HG03442 (cell line): ENCODE data around the gene CREB5.
A peak's percentile ranks its signal among the peaks of the same experiment; 100 is the strongest.

Experiments
- ATAC-seq: cut with Tn5 transposase; IDR thresholded peaks from one replicate; pipeline ENCODE4 v1.9.1; 2021; ENCODE audit warnings: mild to moderate bottlenecking, moderate library complexity; ENCODE audit not compliant: unreplicated experiment

Gene CREB5

DNA sequence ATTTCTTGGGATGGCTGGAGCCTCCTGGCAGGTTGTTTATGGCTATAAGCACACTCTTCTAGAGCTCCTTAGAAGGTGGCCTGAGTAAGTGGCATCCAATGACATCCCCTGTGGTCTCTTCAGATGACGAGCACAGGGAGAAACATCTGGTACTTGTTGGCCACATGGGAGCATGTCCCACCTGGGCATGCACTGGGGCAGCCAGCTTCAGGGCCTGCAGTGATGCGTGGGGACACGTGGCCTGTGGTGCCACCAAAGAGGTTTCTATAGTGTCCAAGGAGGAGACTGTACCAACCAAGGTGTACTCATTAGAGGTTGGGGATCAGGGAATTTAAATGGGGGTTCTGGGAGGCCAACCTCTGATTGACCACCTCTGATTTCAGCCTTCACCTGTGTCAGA lies 420.4 kb downstream of the CREB5 start:
- no peak for ATAC-seq

DNA sequence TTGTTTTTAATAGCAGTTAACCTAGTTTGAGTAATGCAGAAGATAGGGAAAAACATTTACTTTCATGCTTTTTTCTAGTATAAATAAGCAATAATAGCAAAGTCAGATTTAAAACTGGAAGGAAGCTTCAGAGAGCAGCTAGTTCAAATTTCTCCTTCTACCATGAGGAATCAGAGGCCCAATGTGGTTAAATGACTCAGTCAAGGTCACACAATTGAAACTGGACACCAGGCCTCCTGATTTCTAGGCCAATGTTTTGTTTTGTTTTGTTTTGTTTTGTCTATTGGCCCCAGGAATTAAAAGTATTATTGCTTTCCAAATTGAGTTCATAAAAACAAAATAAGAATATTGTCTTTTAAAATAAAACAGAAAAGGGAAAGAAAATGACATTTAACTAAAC lies 423.5 kb downstream of the CREB5 start:
- ATAC-seq: no peak

DNA sequence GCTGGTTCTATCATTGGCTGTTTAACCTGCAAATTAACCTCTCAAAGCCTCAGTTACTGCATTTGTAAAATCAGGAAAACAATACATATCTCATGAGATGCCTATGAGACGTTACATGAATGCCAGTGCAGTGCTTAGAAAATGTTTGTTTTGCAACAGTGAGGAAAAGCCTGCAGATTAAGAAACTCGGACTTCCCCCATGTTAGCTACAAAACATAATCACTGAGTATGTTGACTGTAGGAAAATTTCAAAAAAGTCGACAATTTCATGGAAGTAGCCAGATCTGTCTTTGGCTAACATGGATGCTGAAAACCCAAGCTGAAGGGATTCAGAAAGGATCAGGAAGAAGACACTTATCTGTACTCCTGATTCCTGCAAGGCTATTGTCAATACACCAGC lies 424.4 kb downstream of the CREB5 start:
- ATAC-seq: no peak

DNA sequence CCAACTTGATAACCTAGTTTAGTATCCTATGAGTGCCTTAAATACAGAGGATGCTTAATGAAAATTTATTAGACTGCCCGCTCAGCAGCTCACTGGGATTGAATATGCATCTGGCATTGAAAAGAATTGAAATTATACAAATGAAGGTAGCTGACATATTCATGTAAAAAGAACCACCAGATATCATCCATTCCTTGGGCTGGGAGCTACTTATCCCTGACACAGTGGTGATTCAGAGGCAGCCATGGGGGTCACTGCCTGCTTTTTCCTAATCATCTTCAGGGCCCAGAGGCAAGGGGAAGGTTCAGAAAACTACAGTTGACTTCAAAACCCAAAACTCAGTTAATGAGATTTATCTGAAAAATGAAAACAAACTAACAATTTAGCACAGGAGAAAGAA lies 424.9 kb downstream of the CREB5 start:
- no peak for ATAC-seq

DNA sequence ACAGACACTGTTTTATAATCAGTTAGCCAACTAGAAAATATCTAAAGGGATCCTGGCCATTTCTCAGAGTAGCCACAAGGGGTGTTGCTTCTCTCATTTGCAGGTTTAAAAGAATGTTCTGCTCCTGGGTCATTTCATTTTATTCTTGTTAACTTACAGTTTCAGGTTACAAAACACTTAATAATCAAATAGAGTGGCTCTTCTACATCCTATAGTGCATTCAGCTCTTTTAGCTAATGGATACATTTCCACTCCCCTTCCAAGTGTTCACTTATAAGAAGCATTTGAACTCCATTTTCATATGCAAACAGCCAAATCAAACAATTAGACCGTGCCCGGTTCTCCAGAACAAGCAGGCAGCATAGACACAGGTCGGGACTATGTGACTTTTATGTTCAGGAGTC lies 428.3 kb downstream of the CREB5 start:
- ATAC-seq: no peak

DNA sequence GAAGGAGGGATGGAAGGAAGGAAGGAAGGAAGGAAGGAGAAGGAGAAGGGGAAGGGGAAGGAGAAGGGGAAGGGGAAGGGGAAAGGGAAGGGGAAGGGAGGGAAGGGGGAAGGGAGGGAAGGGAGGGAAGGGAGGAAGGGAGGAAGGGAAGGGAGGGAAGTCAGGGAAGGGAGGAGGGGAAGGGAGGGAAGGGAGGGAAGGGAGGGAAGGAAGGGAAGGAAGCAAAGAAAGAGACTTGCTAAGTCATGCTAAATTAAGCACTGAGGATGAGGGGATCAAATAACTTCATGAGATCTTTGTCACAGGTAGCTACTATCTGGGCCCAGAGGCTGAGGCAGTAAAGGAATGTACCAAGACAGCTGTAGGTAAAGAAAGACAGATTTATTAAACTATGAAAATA lies 429.4 kb downstream of the CREB5 start:
- no peak for ATAC-seq

DNA sequence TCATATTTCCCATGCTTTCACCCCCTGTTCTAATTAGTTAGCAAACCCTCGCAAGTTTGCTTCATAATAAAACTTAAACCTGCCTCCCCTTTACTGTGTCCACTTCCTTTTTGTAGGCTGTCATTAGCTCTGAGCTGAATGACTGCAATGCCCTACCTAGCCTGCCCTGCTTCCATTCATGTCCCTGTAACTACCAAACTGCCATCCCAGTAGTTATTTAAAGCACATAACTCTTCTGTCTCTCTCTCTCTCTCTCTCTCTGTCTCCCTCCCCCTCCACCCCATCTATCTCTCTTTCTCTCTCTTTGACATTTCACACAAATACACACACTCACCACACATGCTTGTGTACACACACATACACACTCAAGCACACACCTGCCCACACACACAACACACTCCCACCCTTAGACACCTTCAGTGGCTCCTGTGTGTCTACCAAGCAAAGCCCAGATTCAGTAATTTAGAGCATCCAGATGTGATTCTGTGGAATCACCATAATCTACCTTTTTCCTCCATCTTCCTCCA lies 430.5 kb downstream of the CREB5 start:
- no peak for ATAC-seq

DNA sequence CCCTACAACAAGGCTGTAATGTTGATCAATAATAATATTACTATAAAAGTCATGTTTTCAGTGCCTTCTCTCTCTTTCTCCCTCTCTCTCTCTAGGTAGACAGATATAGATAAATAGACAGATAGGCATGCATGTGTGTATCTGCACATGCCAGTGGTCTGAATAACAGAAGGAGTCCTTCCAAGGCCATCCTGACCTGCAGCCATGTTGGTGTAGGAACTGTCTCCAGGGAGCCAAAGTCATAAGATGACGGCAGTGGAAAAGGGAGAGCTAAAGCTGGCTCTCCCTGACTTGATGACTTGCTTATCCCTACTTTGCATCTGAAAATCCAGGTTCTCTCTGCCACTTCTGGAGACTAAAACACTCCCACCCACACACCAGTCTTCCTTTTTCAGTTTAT lies 432.8 kb downstream of the CREB5 start:
- ATAC-seq: no peak

DNA sequence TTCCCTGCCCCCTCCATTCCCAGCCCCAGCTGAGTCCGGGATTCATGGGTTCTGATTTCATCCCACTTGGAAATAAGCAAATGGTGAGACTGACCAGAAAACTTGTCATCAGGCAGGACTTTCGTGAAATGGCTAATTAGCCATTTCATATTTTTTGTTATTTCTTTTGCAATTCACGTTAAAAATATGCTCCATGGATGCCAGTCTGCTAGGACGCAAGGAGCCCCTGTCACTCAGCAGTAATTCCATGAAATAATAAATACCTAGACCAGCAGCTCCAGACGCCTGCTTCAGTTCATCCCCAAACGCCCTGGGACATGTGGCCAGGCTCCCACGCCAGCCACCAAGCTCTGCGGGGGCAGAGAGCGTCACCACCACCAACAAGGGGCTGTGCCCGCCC lies 434.9 kb downstream of the CREB5 start:
- no peak for ATAC-seq

DNA sequence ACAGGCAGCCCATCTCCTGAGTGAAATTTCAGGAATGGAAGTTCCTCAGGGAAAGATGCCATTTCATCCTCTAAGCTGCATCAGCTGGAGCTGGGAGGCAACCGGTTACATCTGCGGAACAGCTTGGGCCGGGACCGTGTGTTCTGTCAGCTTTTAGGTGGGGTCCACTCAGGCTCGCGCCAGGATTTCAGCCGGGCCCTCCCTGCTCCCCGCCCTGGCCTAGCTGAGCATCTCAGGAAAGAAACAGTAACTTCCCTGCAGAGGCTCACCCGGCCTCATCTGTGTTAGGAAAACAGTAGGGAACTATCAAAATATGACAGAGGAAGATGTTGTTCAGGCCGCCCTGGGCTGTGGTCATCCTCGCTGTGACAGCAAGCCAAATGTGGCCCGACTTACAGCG lies 435.4 kb downstream of the CREB5 start:
- ATAC-seq: no peak

DNA sequence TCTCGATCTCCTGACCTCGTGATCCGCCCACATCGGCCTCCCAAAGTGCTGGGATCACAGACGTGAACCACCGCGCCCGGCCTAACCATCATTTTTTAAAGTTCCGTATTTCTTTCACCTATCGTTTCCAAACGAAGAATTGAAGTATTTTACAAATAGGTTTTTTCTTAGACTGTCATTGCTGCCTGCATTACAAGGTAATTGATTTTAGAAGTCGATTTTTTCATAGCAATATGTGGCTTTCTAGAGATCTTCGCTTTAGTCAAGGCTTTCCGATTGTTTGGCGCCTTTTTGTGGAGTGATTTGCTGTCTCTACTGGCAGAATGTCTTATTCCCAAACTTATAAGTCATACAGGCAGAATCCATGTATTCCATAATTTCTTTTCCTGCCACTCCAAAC lies 436.6 kb downstream of the CREB5 start:
- ATAC-seq: no peak

DNA sequence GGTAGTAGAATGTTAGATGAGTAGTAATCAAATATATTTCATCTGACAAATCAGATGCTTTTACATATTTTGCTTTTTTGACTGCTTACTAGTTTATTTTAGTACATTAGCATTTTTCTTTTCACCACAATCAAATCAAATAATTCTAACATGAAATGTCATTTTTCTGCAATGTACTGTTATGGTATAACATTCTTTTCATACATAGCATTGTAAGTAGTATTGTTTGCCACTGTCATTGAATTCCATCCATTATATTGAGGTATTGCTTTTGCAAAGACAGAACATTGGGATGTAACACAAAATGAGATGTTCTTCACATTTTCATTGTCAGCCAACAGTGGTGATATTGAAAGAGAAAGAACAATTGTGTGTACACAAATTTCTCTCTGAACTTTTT lies 438.4 kb downstream of the CREB5 start:
- ATAC-seq: no peak

DNA sequence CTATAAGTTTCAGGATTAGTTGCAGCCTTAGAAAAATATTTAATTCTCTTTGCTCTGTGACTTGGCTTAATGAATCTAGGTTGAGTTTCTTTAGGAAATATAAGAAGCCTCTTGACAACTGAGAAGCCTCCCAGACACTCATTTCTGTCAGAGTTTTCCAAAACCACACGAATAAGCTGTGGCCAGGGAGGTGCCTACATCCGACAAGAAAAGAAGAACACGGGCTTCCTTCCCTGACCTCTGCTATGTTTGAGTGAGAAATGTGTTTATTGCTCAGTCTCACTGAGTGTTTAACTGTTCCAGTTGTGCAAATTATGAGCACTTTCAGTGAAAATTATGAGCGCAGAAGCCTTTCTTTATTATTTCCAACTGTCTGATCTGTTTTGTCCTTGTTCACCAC lies 440.8 kb downstream of the CREB5 start:
- no peak for ATAC-seq

DNA sequence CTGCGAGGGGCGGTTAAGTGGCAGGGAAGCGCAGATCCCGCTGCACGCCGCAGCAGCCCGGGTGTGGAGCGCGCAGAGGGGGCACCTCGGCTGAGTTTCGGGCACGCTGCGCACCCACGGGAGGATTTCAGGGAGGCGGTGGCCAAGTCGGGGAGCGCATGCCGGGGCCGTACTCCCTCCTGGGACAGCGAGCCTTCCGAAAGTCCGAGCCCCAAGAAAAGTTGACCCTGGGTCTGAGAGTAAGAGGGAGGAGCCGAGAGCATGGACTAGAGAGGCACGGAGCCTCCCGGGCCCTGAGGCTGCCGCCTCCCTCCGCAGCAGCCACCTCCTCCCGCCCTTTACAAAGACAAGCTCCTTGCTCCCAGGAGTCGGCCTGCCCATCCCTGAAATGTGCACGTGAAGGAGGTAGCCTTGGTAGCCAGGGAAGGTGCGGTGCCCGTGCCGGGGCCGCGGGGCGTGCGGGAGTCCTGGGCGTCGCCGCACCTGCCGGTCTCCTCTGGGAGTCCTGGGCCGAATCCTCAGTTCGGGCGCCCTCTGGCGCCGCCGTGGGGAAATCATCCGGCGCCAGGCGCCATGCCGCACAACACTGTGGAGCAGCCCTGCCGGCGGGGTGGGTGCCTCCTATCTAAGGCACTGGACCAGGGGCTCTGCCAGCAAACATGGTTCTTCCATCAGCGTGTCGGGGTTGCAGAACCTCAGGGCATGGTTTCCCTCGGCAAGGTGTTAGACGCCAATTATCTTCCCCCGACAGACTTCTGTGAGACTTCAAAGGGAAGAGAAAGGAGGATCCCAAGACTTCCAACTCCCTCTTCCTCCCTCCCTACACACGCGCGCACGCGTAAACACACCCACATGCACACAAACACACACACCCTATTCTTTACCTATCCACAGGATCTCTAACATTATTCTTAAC lies 441.8 kb downstream of the CREB5 start:
- ATAC-seq: peak; percentile 94

DNA sequence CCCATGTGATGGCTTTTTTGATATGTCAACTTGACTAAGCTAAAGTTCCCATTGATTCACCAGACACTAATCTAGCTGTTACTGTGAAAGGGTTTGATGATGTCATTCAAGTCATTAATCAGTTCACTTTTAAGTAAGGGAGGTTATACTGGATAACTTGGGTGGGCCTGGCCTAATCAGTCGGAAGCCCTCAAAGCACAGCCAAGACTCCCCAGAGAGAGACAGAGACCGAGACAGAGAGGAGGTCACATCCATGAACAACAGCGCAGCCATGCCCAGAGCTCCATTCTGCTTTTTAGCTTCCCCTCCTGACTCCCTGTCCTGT lies 442.4 kb downstream of the CREB5 start:
- ATAC-seq: no peak

DNA sequence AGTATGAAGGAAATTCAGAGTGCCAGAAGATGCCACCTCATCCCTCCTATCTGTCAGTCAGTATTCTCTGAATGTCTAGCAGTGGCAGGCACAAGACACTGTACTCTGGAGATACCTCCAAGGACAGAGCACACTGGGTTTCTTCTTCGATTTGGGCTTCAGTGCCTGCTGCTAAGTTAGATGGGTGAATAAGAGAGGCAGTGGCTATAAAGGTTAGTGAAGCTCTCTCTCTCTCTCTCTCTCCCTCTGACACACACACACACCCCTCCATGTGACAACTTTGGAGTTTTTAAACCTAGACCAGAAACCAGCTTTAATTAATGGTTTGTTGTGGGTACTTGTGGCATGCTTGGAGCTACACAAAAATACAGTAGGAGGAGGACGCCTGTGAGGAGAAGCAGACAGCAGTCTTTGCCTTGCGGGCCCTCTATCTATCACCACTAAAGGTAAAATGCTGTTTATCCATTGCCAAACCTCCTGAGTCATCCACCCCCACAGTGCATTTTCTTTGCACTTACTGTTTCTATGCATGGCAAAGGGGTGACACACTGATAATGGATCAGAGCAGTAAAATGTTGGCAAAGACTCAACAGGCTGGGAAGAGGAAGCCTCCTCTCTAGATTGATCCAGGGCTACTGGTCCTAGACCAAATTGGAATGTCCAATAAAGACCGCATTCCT lies 443.4 kb downstream of the CREB5 start:
- ATAC-seq: no peak

DNA sequence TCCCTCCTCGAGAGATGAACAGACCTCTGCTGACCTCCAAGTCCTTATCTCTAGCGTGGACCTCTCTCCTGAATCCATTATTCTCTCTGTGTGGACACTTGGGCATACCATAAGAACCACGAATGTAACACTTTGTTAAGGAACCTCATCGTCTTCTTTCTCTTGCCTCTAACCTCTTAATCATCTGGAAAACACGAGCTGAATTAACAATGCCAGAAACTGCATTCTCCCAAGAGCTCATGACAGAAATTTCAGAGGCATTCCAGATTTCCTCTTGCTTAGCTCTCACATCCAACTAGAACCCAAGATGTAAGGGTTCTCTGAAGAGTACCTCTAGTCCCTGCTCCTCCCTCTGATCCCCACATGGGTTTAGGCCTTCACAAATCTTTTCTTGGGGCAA lies 444.3 kb downstream of the CREB5 start:
- no peak for ATAC-seq

DNA sequence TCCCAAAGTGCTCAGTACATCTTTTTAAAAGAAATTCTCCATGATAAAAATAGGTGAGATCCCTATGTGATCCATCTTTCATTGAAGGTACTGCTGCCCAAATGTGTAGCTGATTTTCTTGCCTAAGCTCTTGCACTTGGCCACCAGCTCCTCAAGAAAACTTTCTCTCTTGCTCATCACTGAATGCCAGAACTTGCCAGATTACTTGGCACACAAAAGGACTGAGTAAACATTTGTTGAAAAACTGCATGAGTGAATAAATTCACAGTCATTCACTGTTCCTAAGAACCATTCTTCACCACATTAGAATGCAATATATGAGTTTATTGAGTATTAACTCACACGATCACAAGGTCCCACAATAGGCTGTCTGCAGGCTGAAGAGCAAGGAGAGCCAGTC lies 445.9 kb downstream of the CREB5 start:
- no peak for ATAC-seq

DNA sequence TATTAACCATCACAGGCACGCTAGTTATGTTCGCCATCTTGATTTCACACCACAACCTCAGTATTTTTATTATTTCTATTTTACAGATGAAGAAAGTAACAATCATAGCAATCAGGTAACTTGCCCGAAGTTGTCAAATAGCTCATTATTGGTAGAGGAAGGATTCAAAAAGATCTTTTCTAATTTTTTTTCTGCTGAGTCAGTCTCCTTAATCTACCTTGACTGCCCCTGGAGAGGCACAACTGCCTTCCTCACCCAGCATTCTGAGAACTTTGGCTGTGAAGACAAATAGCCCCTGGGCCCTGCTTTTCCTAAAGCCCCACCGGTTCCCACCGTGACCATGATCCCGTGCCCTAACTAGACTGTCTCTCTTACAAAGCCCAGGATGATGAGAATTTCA lies 446.6 kb downstream of the CREB5 start:
- no peak for ATAC-seq

DNA sequence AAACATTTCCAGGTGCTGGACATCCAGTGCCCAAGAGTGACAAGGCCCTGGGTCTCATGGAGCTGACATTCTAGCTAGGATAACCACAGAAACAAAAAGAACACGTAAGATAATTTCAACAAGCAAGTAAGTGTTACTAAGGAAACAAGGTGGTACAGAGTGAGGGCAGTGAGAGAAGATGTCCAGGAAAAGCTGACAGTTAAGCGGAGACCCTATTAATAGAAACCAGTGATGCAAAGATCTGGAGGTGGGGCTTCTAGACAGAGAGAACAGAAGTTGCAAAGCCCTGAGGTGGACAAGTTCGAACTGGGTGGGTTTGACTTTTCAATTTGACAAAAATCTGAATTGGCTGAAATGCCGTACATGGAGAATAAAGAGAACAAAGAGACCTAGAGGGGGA lies 449.5 kb downstream of the CREB5 start:
- no peak for ATAC-seq

DNA sequence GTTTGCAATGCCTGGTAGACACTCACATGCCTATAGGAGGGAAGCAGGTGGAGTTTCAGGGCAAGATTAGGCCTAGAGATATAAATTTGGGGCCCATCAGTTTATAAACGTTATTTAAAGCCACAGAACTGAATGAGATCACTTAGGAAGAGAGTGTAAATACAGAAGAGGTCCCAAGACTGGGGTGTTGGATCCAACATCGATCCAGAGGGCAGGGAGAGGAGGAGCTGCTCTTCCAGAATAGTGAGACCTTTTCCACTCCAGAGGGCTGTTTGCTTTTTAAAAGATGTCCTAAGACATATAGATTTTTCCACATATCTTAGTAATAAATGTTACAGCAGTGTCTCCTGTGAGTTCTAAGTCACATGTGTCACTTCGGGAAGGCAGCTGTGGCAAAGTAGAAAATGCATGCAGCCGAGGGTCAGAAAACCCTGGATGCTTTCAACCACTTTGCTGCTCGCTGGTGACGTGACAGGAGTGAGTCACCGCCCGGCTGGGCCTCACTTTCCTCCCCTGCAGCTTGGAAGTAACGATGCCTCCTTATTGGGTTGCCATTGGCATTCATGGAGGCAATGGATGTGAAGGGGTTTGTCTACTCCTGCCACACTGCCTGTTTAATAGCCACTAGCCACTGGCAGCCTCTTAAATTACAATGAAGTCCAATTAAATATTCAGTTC lies 450.4 kb downstream of the CREB5 start:
- no peak for ATAC-seq

DNA sequence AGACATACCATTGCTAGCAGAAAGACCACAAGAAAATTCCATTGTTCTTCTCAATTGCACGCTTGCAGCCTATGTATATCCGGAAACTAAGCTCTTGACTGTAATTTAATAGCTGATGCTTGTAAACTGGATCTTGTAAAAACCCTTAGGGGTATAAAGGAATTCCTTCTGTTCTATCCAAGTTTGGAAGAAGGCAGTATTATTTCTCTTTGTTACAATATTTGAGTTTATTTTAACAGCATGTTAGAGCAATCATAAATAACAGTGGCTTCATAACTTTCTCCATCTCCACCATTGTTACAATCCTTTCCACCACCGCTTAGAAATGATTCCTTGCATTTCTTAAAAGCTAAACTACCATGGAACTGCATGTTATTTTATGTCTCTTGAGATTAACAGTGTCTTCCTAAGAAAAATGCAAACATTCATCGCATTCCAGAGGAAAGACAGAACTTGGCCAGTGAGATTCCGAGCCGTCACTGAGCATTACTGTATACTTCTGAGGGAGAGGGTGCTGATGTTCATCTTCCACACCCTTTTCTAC lies 453.4 kb downstream of the CREB5 start:
- ATAC-seq: no peak
